ENCODE results near the gene IL1R1.

Gene IL1R1

DNA sequence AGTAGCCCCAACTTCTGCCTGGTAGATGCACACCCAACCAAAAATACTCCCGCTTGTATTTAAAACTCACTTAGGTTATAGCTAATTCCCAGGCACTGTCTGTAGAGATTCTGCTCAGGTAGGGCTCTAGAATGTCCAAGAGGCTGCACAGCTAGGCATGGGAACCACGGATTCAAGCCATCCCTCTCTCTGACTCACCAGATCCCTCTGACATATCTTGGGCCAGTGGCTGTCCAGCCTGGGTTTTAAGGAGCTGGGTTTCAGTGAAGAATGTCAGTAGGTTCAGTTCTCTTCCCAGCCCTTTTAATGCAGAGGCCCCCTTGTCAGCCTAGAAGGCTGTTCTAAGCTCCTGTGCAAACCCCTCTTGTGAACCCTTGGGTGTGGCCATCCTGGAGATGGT lies 15.9 kb upstream of the IL1R1 start:
- Mint-ChIP-seq H3K36me3 (ENCODE audit: low read depth) (peaks cover 9% of the 10 kb centered on the region), H3K4me1 (peaks cover 24% of the 10 kb centered on the region), H3K27ac (no peak overlapping the region), H3K27me3 (ENCODE audit: low read depth, poor library complexity) (peaks cover 8% of the 10 kb centered on the region), H3K4me3 (no peak overlapping the region), H3K9me3 (peaks cover 18% of the 10 kb centered on the region)
- TF ChIP-seq CTCF (IDR thresholded peaks at IDR 0.05): no peak
- no peak for DNase-seq

- no peak overlapping the region for H3K27ac Mint-ChIP-seq
- no peak overlapping the region for H3K4me3 Mint-ChIP-seq
- H3K9me3 Mint-ChIP-seq: peaks cover 37% of the 10 kb centered on the region
Measured at GRCh38 chr2:102129082-102129481, 13.5 kb upstream of the IL1R1 start.

DNA sequence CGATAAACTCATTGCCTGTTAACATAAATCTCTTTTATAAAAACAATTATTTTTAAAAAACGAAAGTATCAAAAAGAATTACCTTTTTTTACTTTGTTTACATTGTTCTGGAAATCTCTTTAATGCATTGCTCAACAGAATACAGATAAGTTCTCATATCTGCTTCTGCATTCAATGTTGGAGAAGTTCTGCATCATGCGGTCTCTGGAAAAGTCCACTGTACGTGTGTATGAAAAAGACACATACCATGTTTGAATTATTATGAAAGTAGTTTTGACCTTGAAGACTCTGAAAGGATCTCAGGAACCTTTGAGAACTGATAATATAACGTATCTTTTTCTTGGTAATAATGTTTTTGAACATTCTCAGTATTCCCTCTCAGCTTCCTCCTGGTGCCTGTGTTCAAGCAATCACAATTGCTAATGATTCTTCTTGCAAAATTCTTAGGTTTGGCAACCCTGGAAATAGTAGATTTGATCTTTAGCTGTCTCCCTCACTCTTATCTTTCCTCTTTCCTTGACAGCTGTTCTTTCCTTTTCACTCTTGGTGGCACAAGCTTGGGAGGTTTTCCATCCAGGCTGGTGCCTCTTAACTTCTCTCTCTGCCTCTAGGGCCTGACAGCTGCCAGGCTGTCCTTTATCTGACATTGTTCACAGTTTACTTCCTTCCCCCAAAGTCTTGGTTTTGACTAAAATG lies 12.4 kb upstream of the IL1R1 start:
- DNase-seq: no peak
- H3K4me1 Mint-ChIP-seq: peaks cover 23% of the 10 kb centered on the region
- peaks cover 33% of the 10 kb centered on the region for H3K9me3 Mint-ChIP-seq
- H3K36me3 Mint-ChIP-seq (ENCODE audit: low read depth): peaks cover 15% of the 10 kb centered on the region
- TF ChIP-seq CTCF (IDR thresholded peaks at IDR 0.05): no peak
- H3K27ac Mint-ChIP-seq: no peak overlapping the region
- peaks cover 3% of the 10 kb centered on the region for H3K27me3 Mint-ChIP-seq (ENCODE audit: low read depth, poor library complexity)
- no peak overlapping the region for H3K4me3 Mint-ChIP-seq

More at GRCh38 chr2:102129082-102129481, 13.5 kb upstream of the IL1R1 start:
- Mint-ChIP-seq H3K27me3 (ENCODE audit: low read depth, poor library complexity) (peaks cover 7% of the 10 kb centered on the region), H3K4me1 (peaks cover 24% of the 10 kb centered on the region), H3K36me3 (ENCODE audit: low read depth) (peaks cover 15% of the 10 kb centered on the region)
- no peak for DNase-seq
- no peak for TF ChIP-seq CTCF (IDR thresholded peaks at IDR 0.05)

GRCh38 chr2:102130647-102130991 lies 11.9 kb upstream of the IL1R1 start:
- peaks cover 3% of the 10 kb centered on the region for H3K27me3 Mint-ChIP-seq (ENCODE audit: low read depth, poor library complexity)
- peaks cover 17% of the 10 kb centered on the region for H3K4me1 Mint-ChIP-seq
- no peak for DNase-seq
- H3K36me3 Mint-ChIP-seq (ENCODE audit: low read depth): peaks cover 15% of the 10 kb centered on the region
- TF ChIP-seq CTCF (IDR thresholded peaks at IDR 0.05): no peak
- peak overlapping the region; percentile 59 for H3K27ac Mint-ChIP-seq
- H3K4me3 Mint-ChIP-seq: no peak overlapping the region
- H3K9me3 Mint-ChIP-seq: peaks cover 28% of the 10 kb centered on the region

DNA sequence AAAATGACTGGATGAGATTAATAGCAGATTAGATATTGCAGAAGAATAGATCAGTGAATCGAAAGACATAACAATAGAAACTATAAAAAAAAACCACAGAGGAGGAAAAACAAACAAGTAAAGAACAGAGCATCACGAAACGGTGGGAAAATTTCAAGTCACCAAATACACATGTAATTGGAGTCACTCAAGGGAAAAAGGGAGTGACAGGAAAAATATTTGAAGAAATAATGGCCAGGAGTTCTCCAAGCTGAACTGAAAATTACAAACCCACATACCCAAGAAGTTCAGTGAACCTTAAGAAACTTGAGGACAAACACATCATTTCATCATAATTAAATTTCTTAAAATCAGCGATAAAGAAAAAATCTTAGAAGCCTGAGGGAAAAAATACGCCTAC lies 11.0 kb upstream of the IL1R1 start:
- no peak overlapping the region for H3K4me3 Mint-ChIP-seq

More for the DNA sequence above, 11.0 kb upstream of the IL1R1 start:
- peaks cover 3% of the 10 kb centered on the region for H3K27me3 Mint-ChIP-seq (ENCODE audit: low read depth, poor library complexity)
- peaks cover 28% of the 10 kb centered on the region for H3K9me3 Mint-ChIP-seq
- H3K27ac Mint-ChIP-seq: no peak overlapping the region
- TF ChIP-seq CTCF (IDR thresholded peaks at IDR 0.05): no peak
- peaks cover 17% of the 10 kb centered on the region for H3K4me1 Mint-ChIP-seq
- peaks cover 15% of the 10 kb centered on the region for H3K36me3 Mint-ChIP-seq (ENCODE audit: low read depth)
- DNase-seq: no peak

All from nephron progenitor cell (in vitro differentiated cells).